Fibroblast of skin of left quadriceps (primary cell): Measurements from ENCODE around the gene BRD4.

ENCODE experiments used
- DNase-seq, 2 experiments: peaks; one replicate each; pipeline ENCODE4 v3.0.0-alpha.2; 2013; ENCODE audit warnings: low read depth in 2 of 2

BRD4 gene

DNA sequence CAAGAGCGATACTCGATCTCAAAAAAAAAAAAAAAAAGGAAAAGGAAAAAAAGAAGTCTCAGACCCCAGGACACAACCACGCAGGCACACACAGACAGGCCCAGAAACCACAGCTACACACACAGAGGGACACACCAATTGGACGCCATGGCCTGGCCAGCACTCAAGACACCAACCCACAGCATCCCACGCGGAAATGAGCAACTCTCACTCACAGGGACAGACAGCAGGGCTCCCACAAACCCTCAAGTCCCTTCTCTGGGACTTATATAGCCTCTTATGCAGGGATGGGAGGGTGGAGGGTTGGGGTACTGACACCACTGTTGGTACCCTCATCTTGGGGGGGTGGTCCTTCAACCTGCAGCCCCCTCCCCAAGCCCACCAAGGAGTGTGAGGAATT, 137.4 kb downstream of the BRD4 start:
- no peak for DNase-seq

DNA sequence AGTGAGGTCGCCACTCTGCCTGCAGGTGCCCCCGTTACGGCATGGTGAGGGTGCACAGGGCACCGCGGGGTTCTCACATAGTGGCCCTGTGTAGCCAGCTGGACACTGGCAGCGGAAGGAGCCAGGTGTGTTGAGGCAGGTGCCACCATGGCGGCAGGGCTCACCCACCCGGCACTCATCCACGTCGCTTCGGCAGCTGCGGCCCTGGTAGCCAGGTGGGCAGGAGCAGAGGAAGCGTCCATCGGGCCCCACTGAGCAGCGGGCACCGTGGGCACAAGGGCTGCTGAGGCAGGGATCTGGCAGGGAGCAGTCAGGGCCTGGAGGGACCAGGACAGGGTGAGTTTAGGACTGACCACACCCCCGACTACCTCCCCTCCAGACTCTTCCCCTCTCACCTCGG, 140.4 kb downstream of the BRD4 start:
- no peak for DNase-seq

DNA sequence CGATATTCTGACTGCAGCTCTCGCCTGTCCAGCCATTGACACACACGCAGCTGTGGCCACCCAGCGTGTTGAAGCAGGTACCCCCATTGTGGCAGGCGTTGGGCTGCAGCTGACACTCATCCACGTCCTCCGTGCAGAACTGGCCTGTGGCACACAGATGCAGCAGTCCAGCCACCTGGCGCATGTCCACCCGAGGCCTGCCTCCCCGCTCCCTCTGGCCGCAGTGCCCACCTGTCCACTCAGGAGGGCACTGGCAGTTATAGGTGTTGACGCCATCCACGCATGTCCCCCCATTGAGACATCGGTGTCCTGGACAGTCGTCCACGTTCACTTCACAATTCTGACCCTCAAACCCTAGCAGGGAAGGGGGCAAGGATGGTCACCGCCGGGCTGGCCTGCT, 140.8 kb downstream of the BRD4 start:
- DNase-seq, result no peak

DNA sequence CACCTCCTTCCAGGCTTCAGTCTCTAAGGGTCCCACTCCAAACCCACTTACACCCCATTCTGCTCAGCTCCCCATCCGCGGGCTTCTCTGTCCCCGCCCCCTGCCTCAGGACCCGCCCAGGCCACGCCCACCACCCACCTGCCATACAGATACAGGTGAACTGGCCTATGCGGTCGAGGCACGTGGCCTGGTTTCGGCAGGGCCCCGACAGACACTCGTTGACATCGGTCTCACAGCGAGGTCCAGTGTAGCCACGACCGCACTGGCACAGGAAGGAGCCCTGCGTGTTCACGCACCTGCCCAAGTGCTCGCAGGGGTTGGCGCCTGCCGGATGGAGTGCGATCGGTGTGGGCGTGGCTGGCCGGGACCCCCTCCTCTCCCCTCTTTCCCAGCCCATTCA, 143.5 kb downstream of the BRD4 start:
- DNase-seq, result no peak

DNA sequence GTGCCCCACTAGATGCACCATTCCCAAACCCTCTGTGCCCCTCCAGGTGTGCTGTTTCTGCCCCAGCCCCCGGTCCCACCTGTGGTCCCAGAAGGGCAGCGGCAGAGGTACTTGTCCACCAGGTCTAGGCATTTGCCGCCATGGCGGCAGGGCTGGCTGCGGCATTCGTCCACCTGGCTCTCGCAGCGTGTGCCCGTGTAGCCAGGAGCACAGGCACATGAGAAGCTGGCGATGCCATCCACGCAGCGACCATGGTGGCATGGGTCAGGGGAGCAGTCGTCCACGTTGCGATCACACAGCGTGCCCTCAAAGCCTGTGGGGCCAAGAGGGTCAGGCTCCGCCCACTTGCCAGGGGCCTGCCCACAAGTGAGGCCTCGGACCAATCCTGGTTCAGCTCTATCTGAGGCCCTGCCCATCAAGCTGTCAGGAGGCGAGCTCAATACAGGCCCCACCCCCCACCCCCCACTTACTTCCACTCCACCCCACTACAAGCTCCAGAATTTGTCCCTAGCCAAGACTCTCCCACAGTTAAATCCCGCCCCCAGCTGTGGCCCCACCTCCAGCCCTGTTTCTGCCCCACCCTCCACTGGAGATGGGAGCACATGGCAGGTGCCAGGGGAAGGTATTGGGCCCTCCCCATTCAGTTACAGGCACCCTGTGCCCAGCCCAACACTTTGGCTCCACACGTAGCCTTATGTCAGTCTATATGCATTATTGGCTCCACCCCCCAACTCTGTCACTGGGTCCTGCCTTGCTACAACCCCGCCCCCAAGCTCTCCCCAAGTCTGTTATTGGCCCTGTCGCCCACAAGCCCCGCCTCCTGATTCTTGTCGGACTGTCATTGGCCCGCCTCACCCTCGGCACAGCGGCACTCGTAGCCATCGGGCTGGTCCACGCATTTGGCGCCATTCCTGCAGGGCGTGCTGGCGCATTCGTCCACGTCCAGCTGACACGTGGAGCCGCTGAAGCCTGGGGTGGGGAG, 145.0 kb downstream of the BRD4 start:
- no peak for DNase-seq
